ENCODE results near the gene NOB1. TPM values are rescaled to one million over a fixed set of nuclear protein-coding genes. Genes with fewer than 3 reads are reported as not detected.

The NOB1 gene
- total and polyA plus RNA-seq, 2 of the 4 experiments (the other 2 are of a cell fraction) = 47.0 to 58.1 TPM

GRCh38 chr16:69767459-69768229, 12.9 kb upstream of the NOB1 start:
- H2AK5ac ChIP-seq (ENCODE audit: low read depth, low read length) = no peak overlapping the region
- H3K36me3 ChIP-seq (ENCODE audit: control insufficient read depth, insufficient read depth, low read length) = no peaks in the 10 kb centered on the region
- H3K4ac ChIP-seq (ENCODE audit: low read depth, low read length) = no peak overlapping the region
- no peak overlapping the region for H3K27ac ChIP-seq (ENCODE audit: insufficient read depth, low read length)
- H2AFZ ChIP-seq (replicated peaks; ENCODE audit: low read length, poor library complexity) = no peak overlapping the region
- H3K9me3 ChIP-seq (ENCODE audit: control insufficient read depth, insufficient read depth, low read length) = no peaks in the 10 kb centered on the region
- H3K4me1 ChIP-seq (ENCODE audit: control insufficient read depth, insufficient read depth, low read length) = no peaks in the 10 kb centered on the region; the same call in 1 of the 2 replicates
- H4K91ac ChIP-seq (ENCODE audit: insufficient read depth, low read depth, low read length) = no peak overlapping the region
- CTCF ChIA-PET = no interaction called here
- H3K4me3 ChIP-seq (ENCODE audit: insufficient read depth, low read depth, low read length) = no peak overlapping the region
- intact Hi-C loops (cut with micrococcal nuclease) (no loop called here), dilution Hi-C loops (cut with HindIII; ENCODE audit: low sequenced_read_pairs, unreplicated experiment) (no loop called here), in situ Hi-C loops (cut with MboI; ENCODE audit: low sequenced_read_pairs) (no loop called here)
- DNase-seq (no peak), ATAC-seq (ENCODE audit: low read depth) (no peak)
- no peak overlapping the region for H2BK15ac ChIP-seq (ENCODE audit: low read depth, low read length)
- H3K9ac ChIP-seq (ENCODE audit: low read depth, low read length) = no peak overlapping the region
- no peak overlapping the region for H2AK9ac ChIP-seq (replicated peaks; ENCODE audit: low read depth, low read length, poor library complexity)
- H3K56ac ChIP-seq (ENCODE audit: extremely low read depth, insufficient read depth, low read length) = no peak overlapping the region
- no peak overlapping the region for H3K23ac ChIP-seq (ENCODE audit: low read depth, low read length)
- no peak overlapping the region for H4K8ac ChIP-seq (ENCODE audit: low read depth in 2 of 2, low read length in 2 of 2)
- POLR2A ChIA-PET (ENCODE audit: unreplicated experiment) = interaction anchor here (0.6 kb wide), 1 partner anchor 538 kb away, joined by 14 read pairs; no protein-coding TSS in a partner anchor
- WGBS, 2 experiments (ENCODE audit: extremely low coverage in 2 of 2, insufficient read length in 1 of 2) = 74% methylated on average over 2 of the region's 5 CpGs; no CpG with 5 or more reads in 1 of the 2 experiments
- no peaks in the 10 kb centered on the region for H3K27me3 ChIP-seq (ENCODE audit: control insufficient read depth, insufficient read depth, low read length)
- no peak overlapping the region for H2BK120ac ChIP-seq (ENCODE audit: low read depth, low read length)
- no peak overlapping the region for H3K14ac ChIP-seq (replicated peaks; ENCODE audit: low read depth, low read length)
- H3K9me1 ChIP-seq (ENCODE audit: insufficient read depth, low read length) = 0 out of 2 replicates have a peak, but pooled peaks cover 3% of the 10 kb centered on the region
- peaks cover 36 to 56% of the 10 kb centered on the region in 2 experiments for H3K79me1 ChIP-seq (ENCODE audit: low read depth in 1 of 2, low read length in 2 of 2)
- no peak overlapping the region for H3K18ac ChIP-seq (ENCODE audit: low read depth, low read length)
- H3K4me2 ChIP-seq (ENCODE audit: low read depth, low read length) = no peak overlapping the region
- no peak overlapping the region for H4K5ac ChIP-seq (ENCODE audit: low read depth, low read length)
- H2BK5ac ChIP-seq (ENCODE audit: low read depth, low read length, poor library complexity, severe bottlenecking) = no peak overlapping the region
- no TSS peak for BruUV-seq (replicated peaks)
- no peaks in the 10 kb centered on the region; the same call in 1 of the 2 replicates for H4K20me1 ChIP-seq (ENCODE audit: insufficient read depth, low read length)
- H2BK20ac ChIP-seq (ENCODE audit: low read depth, low read length) = no peak overlapping the region
- TF ChIP-seq RCOR1 (IDR thresholded peaks at IDR 0.05; ENCODE audit: insufficient replicate concordance, low read length) (no peak), USF2 (IDR thresholded peaks at IDR 0.05; ENCODE audit: low read depth, low read length) (no peak), CEBPB (IDR thresholded peaks at IDR 0.05; ENCODE audit: low read depth, low read length) (no peak), NFE2L2 (IDR thresholded peaks at IDR 0.05; ENCODE audit: low read depth, low read length) (no peak), RAD21 (IDR thresholded peaks at IDR 0.05; ENCODE audit: low read length) (no peak), MXI1 (IDR thresholded peaks at IDR 0.05; ENCODE audit: borderline replicate concordance, low read depth, low read length) (no peak), POLR2A (IDR thresholded peaks at IDR 0.05; ENCODE audit: low read depth, low read length) (no peak), SMC3 (IDR thresholded peaks at IDR 0.05; ENCODE audit: low read depth, low read length) (no peak), FOS (IDR thresholded peaks at IDR 0.05; ENCODE audit: low read depth, low read length) (no peak), CTCF (conservative IDR thresholded peaks at IDR 0.05; ENCODE audit: low read depth, low read length) (no peak), MAZ (IDR thresholded peaks at IDR 0.05; ENCODE audit: borderline replicate concordance, low read depth, low read length) (no peak), RFX5 (IDR thresholded peaks at IDR 0.05; ENCODE audit: low read depth, low read length) (no peak), MAFK (IDR thresholded peaks at IDR 0.05; ENCODE audit: low read depth, low read length) (no peak), BHLHE40 (IDR thresholded peaks at IDR 0.05; ENCODE audit: low read depth, low read length) (no peak), ELK1 (IDR thresholded peaks at IDR 0.05; ENCODE audit: borderline replicate concordance, low read depth, low read length) (no peak)

All from IMR-90 (cell line).